ENCODE measurements around the gene WDFY2. TPM values are rescaled to one million over a fixed set of nuclear protein-coding genes. Genes with fewer than 3 reads are reported as not detected.

The WDFY2 gene
- total RNA-seq, 1 experiment from 2014 or later, result 45.5 TPM

GRCh38 chr13:51782026-51782710 lies 197.9 kb downstream of the WDFY2 start:
- Histone ChIP-seq H3K4me1 (ENCODE audit: insufficient read depth, low read length, poor library complexity, severe bottlenecking) (peaks cover 30% of the 10 kb centered on the region), H3K27ac (ENCODE audit: low read depth, low read length, poor library complexity, severe bottlenecking) (no peak overlapping the region), H3K9me3 (ENCODE audit: low read depth, low read length, poor library complexity, severe bottlenecking) (no peaks in the 10 kb centered on the region), H3K4me3 (ENCODE audit: low read depth, low read length, poor library complexity, severe bottlenecking) (no peak overlapping the region), H3K27me3 (replicated peaks; ENCODE audit: insufficient read depth, low read depth, low read length, poor library complexity) (no peaks in the 10 kb centered on the region), H3K36me3 (ENCODE audit: insufficient read depth, low read length, poor library complexity, severe bottlenecking) (no peaks in the 10 kb centered on the region)
- no peak for TF ChIP-seq CTCF (conservative IDR thresholded peaks at IDR 0.05; ENCODE audit: low read depth, low read length)
- no peak for TF ChIP-seq EZH2 (IDR thresholded peaks at IDR 0.05; ENCODE audit: borderline replicate concordance, low read depth, low read length, poor library complexity, severe bottlenecking)
- intact Hi-C loops (cut with micrococcal nuclease; ENCODE audit: unreplicated experiment), result loop anchor here (5.0 kb wide), 1 partner anchor 345 kb away; no protein-coding TSS in a partner anchor
- ChIA-PET POLR2A (ENCODE audit: low non-redundant PET) (no interaction called here), CTCF (no interaction called here)
- DNase-seq (ENCODE audit: low spot score), result peak; percentile 37
- no TSS peak for BruUV-seq (replicated peaks)

GRCh38 chr13:51783428-51784094 lies 199.3 kb downstream of the WDFY2 start:
- TF ChIP-seq EZH2 (IDR thresholded peaks at IDR 0.05; ENCODE audit: borderline replicate concordance, low read depth, low read length, poor library complexity, severe bottlenecking) (no peak), CTCF (conservative IDR thresholded peaks at IDR 0.05; ENCODE audit: low read depth, low read length) (no peak)
- Histone ChIP-seq H3K4me1 (ENCODE audit: insufficient read depth, low read length, poor library complexity, severe bottlenecking) (peaks cover 34% of the 10 kb centered on the region), H3K36me3 (ENCODE audit: insufficient read depth, low read length, poor library complexity, severe bottlenecking) (no peaks in the 10 kb centered on the region), H3K27me3 (replicated peaks; ENCODE audit: insufficient read depth, low read depth, low read length, poor library complexity) (no peaks in the 10 kb centered on the region), H3K27ac (ENCODE audit: low read depth, low read length, poor library complexity, severe bottlenecking) (no peak overlapping the region), H3K9me3 (ENCODE audit: low read depth, low read length, poor library complexity, severe bottlenecking) (no peaks in the 10 kb centered on the region), H3K4me3 (ENCODE audit: low read depth, low read length, poor library complexity, severe bottlenecking) (no peak overlapping the region)
- CTCF ChIA-PET, result no interaction called here
- no peak for DNase-seq (ENCODE audit: low spot score)
- no TSS peak for BruUV-seq (replicated peaks)
- intact Hi-C loops (cut with micrococcal nuclease; ENCODE audit: unreplicated experiment), result loop anchor here (5.0 kb wide), 1 partner anchor 346 kb away; no protein-coding TSS in a partner anchor
- POLR2A ChIA-PET (ENCODE audit: low non-redundant PET), result no interaction called here

- no peak overlapping the region for H3K27ac ChIP-seq (ENCODE audit: low read depth, low read length, poor library complexity, severe bottlenecking)
- POLR2A ChIA-PET (ENCODE audit: low non-redundant PET), result no interaction called here
- no peaks in the 10 kb centered on the region for H3K36me3 ChIP-seq (ENCODE audit: insufficient read depth, low read length, poor library complexity, severe bottlenecking)
- no peak for DNase-seq (ENCODE audit: low spot score)
- BruUV-seq (replicated peaks), result no TSS peak
- CTCF ChIA-PET, result no interaction called here
- TF ChIP-seq EZH2 (IDR thresholded peaks at IDR 0.05; ENCODE audit: borderline replicate concordance, low read depth, low read length, poor library complexity, severe bottlenecking) (no peak), CTCF (conservative IDR thresholded peaks at IDR 0.05; ENCODE audit: low read depth, low read length) (no peak)
- no peaks in the 10 kb centered on the region for H3K9me3 ChIP-seq (ENCODE audit: low read depth, low read length, poor library complexity, severe bottlenecking)
- H3K4me3 ChIP-seq (ENCODE audit: low read depth, low read length, poor library complexity, severe bottlenecking), result no peak overlapping the region
- no peaks in the 10 kb centered on the region for H3K27me3 ChIP-seq (replicated peaks; ENCODE audit: insufficient read depth, low read depth, low read length, poor library complexity)
- H3K4me1 ChIP-seq (ENCODE audit: insufficient read depth, low read length, poor library complexity, severe bottlenecking), result peaks cover 34% of the 10 kb centered on the region
- intact Hi-C loops (cut with micrococcal nuclease; ENCODE audit: unreplicated experiment), result loop anchor here (5.0 kb wide), 1 partner anchor 347 kb away; no protein-coding TSS in a partner anchor
These were observed 199.8 kb downstream of the WDFY2 start for GRCh38 chr13:51784097-51784496.
